D341Med (cell line): ENCODE data around the gene ASH1L.
A peak's percentile ranks its signal among the peaks of the same experiment; 100 is the strongest.
"Not testable (repeated sequence)": the region's sequence is repeated elsewhere in the genome, so short reads cannot be mapped to it uniquely, and the experiment has no call there.

Source experiments
- DNase-seq: peaks from one replicate; pipeline ENCODE4 v3.0.0; 2012; ENCODE audit warnings: low spot score

Gene ASH1L

GRCh38 chr1:155555915-155556314 lies 6.7 kb downstream of the ASH1L start:
- no peak for DNase-seq

GRCh38 chr1:155553349-155553748 lies 9.3 kb downstream of the ASH1L start:
- DNase-seq: no peak

GRCh38 chr1:155548706-155549105 lies 13.9 kb downstream of the ASH1L start:
- no peak for DNase-seq

- no peak for DNase-seq
Observed at GRCh38 chr1:155540000-155540874, 22.4 kb downstream of the ASH1L start.

- peak; percentile 26 for DNase-seq
Observed at GRCh38 chr1:155537193-155537592, 25.4 kb downstream of the ASH1L start.

- DNase-seq: no peak
Observed at GRCh38 chr1:155531624-155532023, 31.0 kb downstream of the ASH1L start.

- no peak for DNase-seq
Observed at GRCh38 chr1:155529929-155530328, 32.7 kb downstream of the ASH1L start.

- no peak for DNase-seq
Observed at GRCh38 chr1:155529109-155529508, 33.5 kb downstream of the ASH1L start.

- no peak for DNase-seq
Observed at GRCh38 chr1:155527677-155528076, 34.9 kb downstream of the ASH1L start.

GRCh38 chr1:155526356-155526755 lies 36.2 kb downstream of the ASH1L start:
- DNase-seq: no peak

GRCh38 chr1:155522069-155522468 lies 40.5 kb downstream of the ASH1L start:
- no peak for DNase-seq

GRCh38 chr1:155518484-155518883 lies 44.1 kb downstream of the ASH1L start:
- no peak for DNase-seq

GRCh38 chr1:155514582-155515187 lies 47.9 kb downstream of the ASH1L start:
- no peak for DNase-seq

GRCh38 chr1:155513300-155513916 lies 49.2 kb downstream of the ASH1L start:
- DNase-seq: no peak

- not testable (repeated sequence) for DNase-seq
Observed at GRCh38 chr1:155511385-155511784, 51.2 kb downstream of the ASH1L start.

- no peak for DNase-seq
Observed at GRCh38 chr1:155509064-155509463, 53.5 kb downstream of the ASH1L start.

- DNase-seq: no peak
Observed at GRCh38 chr1:155507945-155508344, 54.7 kb downstream of the ASH1L start.

GRCh38 chr1:155505963-155506362 lies 56.6 kb downstream of the ASH1L start:
- DNase-seq: not testable (repeated sequence)

GRCh38 chr1:155504207-155504606 lies 58.4 kb downstream of the ASH1L start:
- DNase-seq: peak; percentile 55

- DNase-seq: peak; percentile 76
Observed at GRCh38 chr1:155499953-155500639, 62.5 kb downstream of the ASH1L start.

- no peak for DNase-seq
Observed at GRCh38 chr1:155499263-155499662, 63.3 kb downstream of the ASH1L start.

GRCh38 chr1:155493595-155493994 lies 69.0 kb downstream of the ASH1L start:
- not testable (repeated sequence) for DNase-seq
